GM18951 (cell line): ENCODE results near the gene ADPRHL1.
A peak's percentile ranks its signal among the peaks of the same experiment; 100 is the strongest.

Experiments used
- POLR2A ChIP-seq: IDR thresholded peaks from 4 replicates; pipeline ENCODE4 v1.6.1; 2011; ENCODE audit warnings: mild to moderate bottlenecking; ENCODE audit not compliant: insufficient read length, insufficient read depth; ENCODE audit errors: extremely low read depth
- in situ Hi-C: fragments of 300-500 bp; cut with MboI; formaldehyde crosslinking; loops from one replicate; pipeline ENCODE4 v1.12.0; 2022; ENCODE audit warnings: low sequenced_read_pairs, mixed read lengths, inconsistent platforms; ENCODE audit not compliant: unreplicated experiment

The ADPRHL1 gene

GRCh38 chr13:113452942-113453901 lies at the start of gene ADPRHL1:
TSS of gene ADPRHL1 (minus strand) at chr13:113453488. CDS start at chr13:113453437, 51 bp downstream.
- no peak for TF ChIP-seq POLR2A
- in situ Hi-C loops: no loop called here

- no peak for TF ChIP-seq POLR2A
- in situ Hi-C loops: no loop called here
Measured at GRCh38 chr13:113502686-113503085, 49.4 kb upstream of the ADPRHL1 start.

- in situ Hi-C loops: no loop called here
Measured at GRCh38 chr13:113500530-113501265, 47.4 kb upstream of the ADPRHL1 start.

GRCh38 chr13:113499936-113500335 lies 46.6 kb upstream of the ADPRHL1 start:
- no peak for TF ChIP-seq POLR2A
- in situ Hi-C loops: no loop called here

More at GRCh38 chr13:113500530-113501265, 47.4 kb upstream of the ADPRHL1 start:
- TF ChIP-seq POLR2A: no peak

- no peak for TF ChIP-seq POLR2A
- in situ Hi-C loops: no loop called here
Measured at GRCh38 chr13:113498905-113499304, 45.6 kb upstream of the ADPRHL1 start.

- in situ Hi-C loops: no loop called here
Measured at GRCh38 chr13:113497217-113497616, 43.9 kb upstream of the ADPRHL1 start.

GRCh38 chr13:113495494-113496210 lies 42.4 kb upstream of the ADPRHL1 start:
- TF ChIP-seq POLR2A: no peak
- in situ Hi-C loops: no loop called here

More at GRCh38 chr13:113497217-113497616, 43.9 kb upstream of the ADPRHL1 start:
- TF ChIP-seq POLR2A: no peak

- no peak for TF ChIP-seq POLR2A
- in situ Hi-C loops: no loop called here
Measured at GRCh38 chr13:113493315-113493951, 40.1 kb upstream of the ADPRHL1 start.

GRCh38 chr13:113491982-113492381 lies 38.7 kb upstream of the ADPRHL1 start:
- no peak for TF ChIP-seq POLR2A
- in situ Hi-C loops: no loop called here

- in situ Hi-C loops: no loop called here
- no peak for TF ChIP-seq POLR2A
Measured at GRCh38 chr13:113491418-113491883, 38.2 kb upstream of the ADPRHL1 start.

GRCh38 chr13:113490496-113491417 lies 37.5 kb upstream of the ADPRHL1 start, which contains the start of gene DCUN1D2:
TSS of gene DCUN1D2 (minus strand) at chr13:113490711. CDS start at chr13:113490669, 42 bp downstream.
- in situ Hi-C loops: no loop called here

More at GRCh38 chr13:113490496-113491417, 37.5 kb upstream of the ADPRHL1 start, which contains the start of gene DCUN1D2:
- TF ChIP-seq POLR2A: peak; percentile 89
